H1 (cell line): ENCODE results near the gene HIBADH. TPM values are rescaled to one million over a fixed set of nuclear protein-coding genes. Genes with fewer than 3 reads are reported as not detected.

Experiments used
- BRCA1 ChIP-seq: IDR thresholded peaks from 2 replicates; pipeline ENCODE4 v1.6.1; 2012; ENCODE audit warnings: low read depth, low read length, improper control_type of control experiment
- EGR1 ChIP-seq: IDR thresholded peaks from 2 replicates; pipeline ENCODE4 v1.6.1; 2011; ENCODE audit warnings: low read depth, low read length, borderline replicate concordance
- EP300 ChIP-seq, 2 experiments: IDR thresholded peaks; 1 replicate in 1 of 2; 2 replicates in 1 of 2; pipeline ENCODE4 v1.6.1; 2011 to 2012; ENCODE audit warnings: low read depth in 2 of 2, low read length in 2 of 2, mild to moderate bottlenecking in 2 of 2, borderline replicate concordance in 1 of 2, inconsistent platforms in 1 of 2, moderate library complexity in 1 of 2
- EZH2 ChIP-seq: fragments of 200-600 bp; sonication (generic); IDR thresholded peaks from 2 replicates; pipeline ENCODE4 v1.7.1; 2012; ENCODE audit warnings: low read depth, mild to moderate bottlenecking, moderate library complexity, low read length, inconsistent platforms; ENCODE audit not compliant: severe bottlenecking
- HDAC2 ChIP-seq, 2 experiments: fragments of 300-600 bp in 1 of 2; sonication (generic) in 1 of 2; IDR thresholded peaks; 2 replicates each; pipeline ENCODE4 v1.6.1; 2011 to 2012; ENCODE audit warnings: low read depth in 2 of 2, low read length in 2 of 2, mild to moderate bottlenecking in 2 of 2, moderate library complexity in 2 of 2, borderline replicate concordance in 1 of 2, inconsistent platforms in 1 of 2
- JUND ChIP-seq: IDR thresholded peaks from 2 replicates; pipeline ENCODE4 v1.6.1; 2011; ENCODE audit warnings: mild to moderate bottlenecking, improper control_type of control experiment, low read length
- POU5F1 ChIP-seq: IDR thresholded peaks from 2 replicates; pipeline ENCODE4 v1.6.1; 2011; ENCODE audit warnings: low read depth, mild to moderate bottlenecking, low read length, moderate library complexity
- SAP30 ChIP-seq: fragments of 300-600 bp; sonication (generic); IDR thresholded peaks from 2 replicates; pipeline ENCODE4 v1.7.1; 2012; ENCODE audit warnings: low read length, moderate library complexity, mild to moderate bottlenecking, inconsistent platforms; ENCODE audit not compliant: insufficient read depth, insufficient replicate concordance
- SP4 ChIP-seq: IDR thresholded peaks from 2 replicates; pipeline ENCODE4 v1.6.1; 2012; ENCODE audit warnings: low read length, inconsistent platforms
- polyA plus RNA-seq, 7 experiments: library from polyadenylated mRNA; depleted of rRNA in 3 of 7; stranded (reverse) in 5 of 7; unstranded in 2 of 7; fragments of >200 nt in 5 of 7; fragments of 200-250 nt in 2 of 7; gene quantifications; 1 replicate in 5 of 7; 2 replicates in 1 of 7; 4 replicates in 1 of 7; pipeline versions ENCODE4 v1.2.1 to v1.2.3, GENCODE V29; 2011 to 2013; ENCODE audit warnings: missing spikeins in 2 of 7, mixed read lengths in 2 of 7
- total RNA-seq: library from RNA; stranded (reverse); fragmentation: NEBNext Ultra II Directional; extraction: Animal tissue kit (Norgen Biotek cat#: 25700); gene quantifications from 2 replicates; pipeline ENCODE4 v1.2.1, GENCODE V29; 2021

Gene HIBADH
- total and polyA plus RNA-seq, 2 of the 8 experiments (the other 6 are each of a cell fraction or from before 2014, with no cell fraction given), result 30.1 to 39.5 TPM

GRCh38 chr7:27608776-27609495, 53.7 kb downstream of the HIBADH start (continued):
- TF ChIP-seq POU5F1 (no peak), EP300 (IDR thresholded peaks at IDR 0.05; ENCODE audit: borderline replicate concordance in 1 of 2, low read depth in 2 of 2, low read length in 2 of 2) (no peak), JUND (no peak), HDAC2 (IDR thresholded peaks at IDR 0.05; ENCODE audit: borderline replicate concordance in 1 of 2, low read depth in 2 of 2, low read length in 2 of 2) (no peak), EZH2 (no peak), SP4 (no peak), BRCA1 (no peak), EGR1 (no peak), SAP30 (no peak)
